ENCODE data around the gene GIGYF2.

GIGYF2 gene

DNA sequence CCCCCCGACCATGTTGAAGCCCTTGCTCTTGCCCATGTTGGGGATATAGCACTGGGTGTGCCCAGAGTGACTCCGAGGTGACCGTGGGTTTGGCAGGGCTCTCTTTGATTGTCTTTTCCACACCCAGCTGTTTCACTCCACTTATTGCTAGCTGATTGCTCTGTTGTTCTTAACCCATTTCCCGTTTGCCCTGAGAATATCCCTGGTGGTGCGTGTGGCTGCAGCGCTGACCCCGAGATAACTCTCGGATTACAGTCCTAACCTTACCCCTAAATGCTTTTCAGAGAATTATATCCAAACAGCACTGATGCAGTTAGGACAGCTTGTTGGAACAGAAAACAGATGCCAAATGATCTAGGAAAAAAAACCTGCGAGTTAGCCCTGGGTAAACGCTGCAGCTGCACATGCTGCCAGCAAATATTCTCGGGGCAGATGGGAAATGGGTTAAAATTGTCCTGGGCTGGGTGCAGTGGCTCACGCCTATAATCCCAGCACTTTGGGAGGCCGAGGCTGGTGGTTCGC is 138.6 kb downstream of the GIGYF2 start:
- in situ Hi-C loops (cut with HindIII; ENCODE audit: low sequenced_read_pairs), result no loop called here
- no peak for DNase-seq (ENCODE audit: low read depth)
- no peak overlapping the region for H3K4me3 ChIP-seq (ENCODE audit: low read depth, low read length)
- TF ChIP-seq, protein P1, sequence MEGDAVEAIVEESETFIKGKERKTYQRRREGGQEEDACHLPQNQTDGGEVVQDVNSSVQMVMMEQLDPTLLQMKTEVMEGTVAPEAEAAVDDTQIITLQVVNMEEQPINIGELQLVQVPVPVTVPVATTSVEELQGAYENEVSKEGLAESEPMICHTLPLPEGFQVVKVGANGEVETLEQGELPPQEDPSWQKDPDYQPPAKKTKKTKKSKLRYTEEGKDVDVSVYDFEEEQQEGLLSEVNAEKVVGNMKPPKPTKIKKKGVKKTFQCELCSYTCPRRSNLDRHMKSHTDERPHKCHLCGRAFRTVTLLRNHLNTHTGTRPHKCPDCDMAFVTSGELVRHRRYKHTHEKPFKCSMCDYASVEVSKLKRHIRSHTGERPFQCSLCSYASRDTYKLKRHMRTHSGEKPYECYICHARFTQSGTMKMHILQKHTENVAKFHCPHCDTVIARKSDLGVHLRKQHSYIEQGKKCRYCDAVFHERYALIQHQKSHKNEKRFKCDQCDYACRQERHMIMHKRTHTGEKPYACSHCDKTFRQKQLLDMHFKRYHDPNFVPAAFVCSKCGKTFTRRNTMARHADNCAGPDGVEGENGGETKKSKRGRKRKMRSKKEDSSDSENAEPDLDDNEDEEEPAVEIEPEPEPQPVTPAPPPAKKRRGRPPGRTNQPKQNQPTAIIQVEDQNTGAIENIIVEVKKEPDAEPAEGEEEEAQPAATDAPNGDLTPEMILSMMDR (IDR thresholded peaks at IDR 0.05; ENCODE audit: low read depth, low read length, missing control alignments), result no peak

DNA sequence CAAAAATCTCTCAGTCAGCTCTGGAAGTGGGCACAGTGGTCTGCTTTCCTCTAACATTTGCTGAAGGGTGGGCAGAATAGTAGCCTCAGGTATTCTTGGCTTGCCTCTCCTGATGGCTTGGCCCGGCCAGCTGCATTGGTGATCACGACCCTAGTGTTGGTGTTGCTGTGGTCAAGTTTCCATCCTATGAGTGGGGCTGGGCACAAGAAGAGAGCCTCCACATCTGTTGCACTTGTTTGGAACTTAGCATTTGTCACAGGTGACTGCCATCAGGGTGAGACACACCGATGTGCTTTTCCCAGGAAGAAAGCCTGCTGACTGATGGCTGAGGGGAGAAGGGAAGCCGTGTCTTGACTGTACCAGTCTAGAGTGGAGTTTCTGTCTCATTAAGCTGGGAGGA is 139.8 kb downstream of the GIGYF2 start:
- no peak overlapping the region for H3K4me3 ChIP-seq (ENCODE audit: low read depth, low read length)
- TF ChIP-seq, protein P1 (IDR thresholded peaks at IDR 0.05; ENCODE audit: low read depth, low read length, missing control alignments), result no peak
- in situ Hi-C loops (cut with HindIII; ENCODE audit: low sequenced_read_pairs), result no loop called here
- no peak for DNase-seq (ENCODE audit: low read depth)

DNA sequence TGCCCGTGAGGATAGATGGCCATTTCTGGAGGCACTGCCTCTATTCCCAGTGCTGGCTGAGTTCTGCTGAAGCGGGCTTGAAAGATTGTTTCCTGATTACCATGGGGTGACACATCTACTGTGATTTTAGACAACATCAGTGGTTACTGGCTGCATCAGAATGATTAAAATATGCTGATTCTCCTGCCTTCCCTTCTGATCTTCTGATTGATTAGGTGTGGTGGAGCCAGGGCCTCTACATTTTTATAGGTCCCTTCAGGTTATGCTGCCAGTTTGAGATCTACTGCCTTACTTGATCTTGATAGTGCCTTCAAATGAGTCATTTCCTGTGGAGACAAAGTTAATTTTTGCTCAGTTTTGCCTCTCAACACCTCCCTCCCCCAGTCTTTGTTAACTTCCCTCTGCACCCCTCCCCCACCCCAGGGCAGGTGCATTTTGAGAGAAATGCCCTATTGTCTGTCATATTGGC is 141.3 kb downstream of the GIGYF2 start:
- DNase-seq (ENCODE audit: low read depth), result no peak
- in situ Hi-C loops (cut with HindIII; ENCODE audit: low sequenced_read_pairs), result no loop called here
- no peak overlapping the region for H3K4me3 ChIP-seq (ENCODE audit: low read depth, low read length)
- TF ChIP-seq, protein P1 (IDR thresholded peaks at IDR 0.05; ENCODE audit: low read depth, low read length, missing control alignments), result no peak

DNA sequence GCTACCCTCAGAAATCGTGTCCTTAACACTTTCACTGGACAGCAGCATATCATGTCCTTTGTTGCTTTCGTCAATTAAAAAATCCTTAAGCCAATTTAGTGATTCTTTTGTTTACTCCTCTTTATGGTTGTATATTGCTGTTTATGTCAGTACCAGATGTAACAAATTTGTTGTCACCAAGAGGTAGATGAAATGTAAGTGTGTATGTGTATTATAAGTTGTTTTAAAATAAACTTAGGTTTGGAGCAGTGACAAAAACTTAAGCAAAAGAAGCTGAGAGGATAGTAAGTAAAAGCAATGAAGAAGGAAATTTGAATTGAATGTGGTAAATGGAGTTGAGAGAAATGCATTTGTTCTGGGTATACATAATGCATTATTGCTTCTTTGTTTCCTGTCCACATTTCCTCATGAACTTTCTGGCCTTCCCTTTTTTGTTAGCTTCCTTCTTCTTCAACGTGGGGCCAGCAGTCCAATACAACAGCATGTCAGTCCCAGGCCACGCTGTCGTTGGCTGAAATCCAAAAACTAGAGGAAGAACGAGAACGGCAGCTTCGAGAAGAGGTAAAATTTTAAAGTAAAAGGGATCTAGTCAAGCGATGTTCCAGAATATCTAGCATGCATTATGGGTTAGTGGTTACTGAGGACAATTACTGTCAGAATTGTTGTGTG is 142.4 kb downstream of the GIGYF2 start:
- TF ChIP-seq, protein P1 (IDR thresholded peaks at IDR 0.05; ENCODE audit: low read depth, low read length, missing control alignments), result no peak
- no peak for DNase-seq (ENCODE audit: low read depth)
- in situ Hi-C loops (cut with HindIII; ENCODE audit: low sequenced_read_pairs), result no loop called here

GRCh38 chr2:232842689-232843088 is 145.6 kb downstream of the GIGYF2 start:
- TF ChIP-seq, protein P1 (IDR thresholded peaks at IDR 0.05; ENCODE audit: low read depth, low read length, missing control alignments), result no peak
- in situ Hi-C loops (cut with HindIII; ENCODE audit: low sequenced_read_pairs), result no loop called here

More for the DNA sequence above, 142.4 kb downstream of the GIGYF2 start:
- no peak overlapping the region for H3K4me3 ChIP-seq (ENCODE audit: low read depth, low read length)

DNA sequence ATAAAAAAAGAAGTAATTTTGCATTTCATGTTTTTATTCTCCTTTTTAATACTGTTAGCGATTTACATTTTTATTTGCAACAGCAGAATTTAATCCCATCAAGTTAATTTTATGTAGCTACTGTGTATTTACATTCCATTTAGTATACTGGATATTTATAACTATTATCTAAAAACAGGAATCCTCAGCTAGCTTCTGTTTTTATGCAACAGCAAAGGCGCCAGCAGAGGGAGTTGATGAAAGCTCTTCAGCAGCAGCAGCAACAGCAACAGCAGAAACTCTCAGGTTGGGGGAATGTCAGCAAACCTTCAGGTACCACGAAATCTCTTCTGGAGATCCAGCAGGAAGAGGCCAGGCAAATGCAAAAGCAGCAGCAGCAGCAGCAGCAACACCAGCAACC is 146.7 kb downstream of the GIGYF2 start:
- H3K4me3 ChIP-seq (ENCODE audit: low read depth, low read length), result no peak overlapping the region
- no peak for DNase-seq (ENCODE audit: low read depth)
- in situ Hi-C loops (cut with HindIII; ENCODE audit: low sequenced_read_pairs), result no loop called here
- TF ChIP-seq, protein P1 (IDR thresholded peaks at IDR 0.05; ENCODE audit: low read depth, low read length, missing control alignments), result peak; percentile 26

More at GRCh38 chr2:232842689-232843088, 145.6 kb downstream of the GIGYF2 start:
- H3K4me3 ChIP-seq (ENCODE audit: low read depth, low read length), result no peak overlapping the region
- DNase-seq (ENCODE audit: low read depth), result no peak
